Activated CD4-positive, alpha-beta T cell treated with anti-CD3 and anti-CD28 coated beads for 36 hours (primary cell): ENCODE data around the gene GPATCH8. TPM values are rescaled to one million over a fixed set of nuclear protein-coding genes. Genes with fewer than 3 reads are reported as not detected.

ENCODE experiments used
- ATAC-seq: fragments of 200-7000 bp; cut with Tn5 transposase; one replicate; pipeline ENCODE4 v1.10.0; 2021; ENCODE audit warnings: mild to moderate bottlenecking, moderate library complexity
- CTCF ChIA-PET: fragments of 350-600 bp; sonication (Branson Sonifier 250); formaldehyde crosslinking; loops from one replicate; lab custom pipeline; 2021; ENCODE audit warnings: antibody characterized with exemption; lab: Charles Lee
- POLR2A ChIA-PET: fragments of 350-600 bp; sonication (Branson Sonifier 250); formaldehyde crosslinking; loops from one replicate; lab custom pipeline; 2021; ENCODE audit warnings: antibody characterized with exemption, inconsistent platforms; lab: Charles Lee
- DNase-seq: peaks from one replicate; pipeline ENCODE4 v3.0.0-alpha.2; 2020
- H3K27ac Mint-ChIP-seq: one replicate; pipeline ENCODE4 v1.8.0; 2021; ENCODE audit warnings: mixed read lengths
- H3K27me3 Mint-ChIP-seq: one replicate; pipeline ENCODE4 v1.8.0; 2021; ENCODE audit warnings: mixed read lengths
- H3K36me3 Mint-ChIP-seq: one replicate; pipeline ENCODE4 v1.8.0; 2021; ENCODE audit warnings: low read depth, mixed read lengths
- H3K4me1 Mint-ChIP-seq: one replicate; pipeline ENCODE4 v1.8.0; 2021; ENCODE audit warnings: mixed read lengths
- H3K4me3 Mint-ChIP-seq: one replicate; pipeline ENCODE4 v1.8.0; 2021; ENCODE audit warnings: mild to moderate bottlenecking, moderate library complexity, mixed read lengths
- H3K9me3 Mint-ChIP-seq: one replicate; pipeline ENCODE4 v1.8.0; 2021; ENCODE audit warnings: low read depth, mixed read lengths
- intact Hi-C, 2 experiments: fragments of 100-400 bp; cut with DNase I in 1 of 2; cut with micrococcal nuclease in 1 of 2; formaldehyde crosslinking; loops; one replicate each; pipeline versions ENCODE4 v1.14.2 to v1.15.1; 2022 to 2024; cut with DNase I, micrococcal nuclease
- total RNA-seq, 2 experiments: library from RNA; stranded (reverse); gene quantifications; one replicate each; pipeline ENCODE4 v1.2.3, GENCODE V29; 2021

The GPATCH8 gene
- total RNA-seq, 2 experiments from 2014 or later: 39.6 to 43.2 TPM

GRCh38 chr17:44360826-44361225 is 142.4 kb downstream of the GPATCH8 start:
- H3K36me3 Mint-ChIP-seq: no peaks in the 10 kb centered on the region
- peaks cover 12% of the 10 kb centered on the region for H3K27me3 Mint-ChIP-seq
- DNase-seq (no peak), ATAC-seq (no peak)
- peaks cover 2% of the 10 kb centered on the region for H3K4me1 Mint-ChIP-seq
- CTCF ChIA-PET: interaction anchor here (0.6 to 4.3 kb wide), 5 partner anchors 10 to 526 kb away, joined by 3 to 25 read pairs (median 4); partner anchors contain the start of genes GRN and HDAC5
- POLR2A ChIA-PET: no interaction called here
- H3K27ac Mint-ChIP-seq: no peak overlapping the region
- H3K9me3 Mint-ChIP-seq: no peaks in the 10 kb centered on the region
- H3K4me3 Mint-ChIP-seq: no peak overlapping the region
- intact Hi-C loops: no loop called here

GRCh38 chr17:44360144-44360533 is 143.1 kb downstream of the GPATCH8 start:
- Mint-ChIP-seq H3K4me1 (peaks cover 2% of the 10 kb centered on the region), H3K27ac (no peak overlapping the region), H3K4me3 (no peak overlapping the region), H3K9me3 (no peaks in the 10 kb centered on the region), H3K36me3 (no peaks in the 10 kb centered on the region), H3K27me3 (peaks cover 8% of the 10 kb centered on the region)
- no peak for ATAC-seq
- DNase-seq: no peak
- POLR2A ChIA-PET: interaction anchor here (0.6 kb wide), 2 partner anchors 138 to 175 kb away, joined by 3 to 4 read pairs; no protein-coding TSS in a partner anchor
- CTCF ChIA-PET: interaction anchor here (0.6 to 4.3 kb wide), 4 partner anchors 9 to 15 kb away, joined by 3 to 25 read pairs (median 12); partner anchors contain the start of gene GRN
- intact Hi-C loops: no loop called here

- intact Hi-C loops: no loop called here
Observed at GRCh38 chr17:44359458-44360143, 143.6 kb downstream of the GPATCH8 start.

GRCh38 chr17:44359006-44359405 is 144.2 kb downstream of the GPATCH8 start:
- no peaks in the 10 kb centered on the region for H3K9me3 Mint-ChIP-seq
- H3K36me3 Mint-ChIP-seq: no peaks in the 10 kb centered on the region
- H3K4me1 Mint-ChIP-seq: peaks cover 2% of the 10 kb centered on the region
- DNase-seq: no peak
- ChIA-PET CTCF (interaction anchor here (1.2 to 2.3 kb wide), 3 partner anchors 8 to 17 kb away, joined by 3 to 12 read pairs (median 7); partner anchors contain the start of gene GRN), POLR2A (no interaction called here)
- no peak for ATAC-seq
- H3K27ac Mint-ChIP-seq: no peak overlapping the region
- no peak overlapping the region for H3K4me3 Mint-ChIP-seq
- peaks cover 4% of the 10 kb centered on the region for H3K27me3 Mint-ChIP-seq
- intact Hi-C loops: no loop called here

More at GRCh38 chr17:44359458-44360143, 143.6 kb downstream of the GPATCH8 start:
- CTCF ChIA-PET: interaction anchor here (0.7 to 4.3 kb wide), 2 partner anchors 9 kb away, joined by 3 to 25 read pairs; no protein-coding TSS in a partner anchor
- ATAC-seq: no peak
- Mint-ChIP-seq H3K4me3 (no peak overlapping the region), H3K36me3 (no peaks in the 10 kb centered on the region), H3K27me3 (peaks cover 4% of the 10 kb centered on the region), H3K27ac (no peak overlapping the region), H3K9me3 (no peaks in the 10 kb centered on the region), H3K4me1 (peaks cover 2% of the 10 kb centered on the region)
- no peak for DNase-seq
- POLR2A ChIA-PET: interaction anchor here (0.6 kb wide), 2 partner anchors 138 to 175 kb away, joined by 3 to 4 read pairs; no protein-coding TSS in a partner anchor

GRCh38 chr17:44358066-44358465 is 145.1 kb downstream of the GPATCH8 start:
- POLR2A ChIA-PET: no interaction called here

GRCh38 chr17:44356241-44356640 is 147.0 kb downstream of the GPATCH8 start:
- Mint-ChIP-seq H3K9me3 (no peaks in the 10 kb centered on the region), H3K4me1 (no peaks in the 10 kb centered on the region), H3K4me3 (no peak overlapping the region), H3K27ac (no peak overlapping the region), H3K36me3 (peaks cover 3% of the 10 kb centered on the region), H3K27me3 (no peaks in the 10 kb centered on the region)
- ATAC-seq (no peak), DNase-seq (no peak)
- ChIA-PET CTCF (interaction anchor here (0.9 to 3.3 kb wide), 4 partner anchors 11 to 478 kb away, joined by 3 to 19 read pairs (median 4); partner anchors contain the start of gene GRN), POLR2A (no interaction called here)
- intact Hi-C loops: no loop called here

More at GRCh38 chr17:44358066-44358465, 145.1 kb downstream of the GPATCH8 start:
- no peak for ATAC-seq
- CTCF ChIA-PET: interaction anchor here (1.0 to 2.3 kb wide), 5 partner anchors 9 to 146 kb away, joined by 3 to 12 read pairs (median 6); partner anchors contain the start of gene GRN
- H3K36me3 Mint-ChIP-seq: no peaks in the 10 kb centered on the region
- peaks cover 4% of the 10 kb centered on the region for H3K27me3 Mint-ChIP-seq
- no peak overlapping the region for H3K27ac Mint-ChIP-seq
- no peaks in the 10 kb centered on the region for H3K4me1 Mint-ChIP-seq
- H3K9me3 Mint-ChIP-seq: no peaks in the 10 kb centered on the region
- no peak for DNase-seq
- intact Hi-C loops: no loop called here
- H3K4me3 Mint-ChIP-seq: no peak overlapping the region

- intact Hi-C loops: no loop called here
- Mint-ChIP-seq H3K4me1 (no peaks in the 10 kb centered on the region), H3K27ac (no peak overlapping the region), H3K27me3 (no peaks in the 10 kb centered on the region), H3K9me3 (no peaks in the 10 kb centered on the region), H3K4me3 (no peak overlapping the region), H3K36me3 (peaks cover 3% of the 10 kb centered on the region)
- POLR2A ChIA-PET: no interaction called here
- CTCF ChIA-PET: interaction anchor here (1.0 to 3.3 kb wide), 3 partner anchors 10 to 478 kb away, joined by 3 to 19 read pairs (median 4); partner anchors contain the start of gene GRN
- ATAC-seq (no peak), DNase-seq (no peak)
Observed at GRCh38 chr17:44355642-44356099, 147.5 kb downstream of the GPATCH8 start.

- no peaks in the 10 kb centered on the region for H3K4me1 Mint-ChIP-seq
- peaks cover 3% of the 10 kb centered on the region for H3K36me3 Mint-ChIP-seq
- peak overlapping the region; percentile 44 for H3K4me3 Mint-ChIP-seq
- ChIA-PET CTCF (interaction anchor here (0.6 to 3.3 kb wide), 11 partner anchors 8 to 477 kb away, joined by 3 to 19 read pairs (median 4); partner anchors contain the start of genes FAM171A2 and GRN), POLR2A (no interaction called here)
- H3K9me3 Mint-ChIP-seq: no peaks in the 10 kb centered on the region
- intact Hi-C loops: no loop called here
- peak; percentile 75 for DNase-seq
- peak; percentile 40 for ATAC-seq
- H3K27me3 Mint-ChIP-seq: no peaks in the 10 kb centered on the region
- no peak overlapping the region for H3K27ac Mint-ChIP-seq
Observed at GRCh38 chr17:44354582-44355561, 148.3 kb downstream of the GPATCH8 start.

GRCh38 chr17:44353672-44354331 is 149.4 kb downstream of the GPATCH8 start:
- H3K27me3 Mint-ChIP-seq: no peaks in the 10 kb centered on the region
- intact Hi-C loops: no loop called here
- ChIA-PET POLR2A (interaction anchor here (0.6 kb wide), 1 partner anchor 37 kb away, joined by 5 read pairs; no protein-coding TSS in a partner anchor), CTCF (interaction anchor here (0.6 to 3.3 kb wide), 12 partner anchors 8 to 152 kb away, joined by 3 to 19 read pairs (median 3); partner anchors contain the start of genes FAM171A2 and GRN)
- H3K27ac Mint-ChIP-seq: no peak overlapping the region
- H3K36me3 Mint-ChIP-seq: peaks cover 3% of the 10 kb centered on the region
- no peaks in the 10 kb centered on the region for H3K4me1 Mint-ChIP-seq
- DNase-seq (peak; percentile 43), ATAC-seq (no peak)
- peak overlapping the region; percentile 23 for H3K4me3 Mint-ChIP-seq
- H3K9me3 Mint-ChIP-seq: no peaks in the 10 kb centered on the region
